HEK293 (cell line): Measurements from ENCODE around the gene TEKT5.
A peak's percentile ranks its signal among the peaks of the same experiment; 100 is the strongest.

Experiments
- CTCF ChIA-PET: fragments of 350-600 bp; formaldehyde crosslinking; extraction: SDS; loops from one replicate; lab custom pipeline; 2021; ENCODE audit warnings: antibody characterized with exemption; lab: Yijun Ruan, JAX
- POLR2A ChIA-PET: fragments of 300-600 bp; formaldehyde crosslinking; extraction: SDS; loops from one replicate; lab custom pipeline; 2020; ENCODE audit warnings: antibody characterized with exemption, inconsistent platforms; lab: Yijun Ruan, JAX
- H3K27ac ChIP-seq: fragments of 200-500 bp; sonication (Bioruptor generic); 2 replicates; pipeline ENCODE4 v1.5.1; 2014; ENCODE audit warnings: low read depth, low read length, control low read depth, inconsistent platforms; ENCODE audit errors: extremely low read depth
- H3K36me3 ChIP-seq, 2 experiments: fragments of 200-500 bp in 1 of 2; sonication (Bioruptor generic) in 1 of 2; 1 replicate in 1 of 2; 2 replicates in 1 of 2; pipeline ENCODE4 v1.5.1; 2014 to 2017; ENCODE audit warnings: inconsistent platforms in 2 of 2, low read length in 2 of 2; ENCODE audit not compliant: control insufficient read depth in 2 of 2, insufficient read depth in 1 of 2
- H3K4me1 ChIP-seq: fragments of 200-500 bp; sonication (Bioruptor generic); 2 replicates; pipeline ENCODE4 v1.5.1; 2014; ENCODE audit warnings: mild to moderate bottlenecking, low read length, inconsistent platforms; ENCODE audit not compliant: control insufficient read depth, insufficient read depth
- H3K4me3 ChIP-seq: 2 replicates; pipeline ENCODE4 v1.5.1; 2011; ENCODE audit warnings: low read depth, mild to moderate bottlenecking, control low read depth, low read length, moderate library complexity
- H3K9me3 ChIP-seq: fragments of 200-500 bp; sonication (Bioruptor generic); 2 replicates; pipeline ENCODE4 v1.5.1; 2014; ENCODE audit warnings: low read depth, low read length, inconsistent platforms; ENCODE audit not compliant: control insufficient read depth, insufficient read depth
- EGR2 ChIP-seq: fragments of 450-650 bp; formaldehyde crosslinking; IDR thresholded peaks from 2 replicates; pipeline ENCODE4 v1.5.1; 2016; ENCODE audit warnings: low read depth, missing biosample characterization, missing genetic modification characterization
- SP7 ChIP-seq: fragments of 450-650 bp; formaldehyde crosslinking; IDR thresholded peaks from 2 replicates; pipeline ENCODE4 v1.5.1; 2016; ENCODE audit warnings: missing biosample characterization, missing genetic modification characterization
- ZBTB11 ChIP-seq: fragments of 450-650 bp; formaldehyde crosslinking; conservative IDR thresholded peaks from 2 replicates; pipeline ENCODE4 v1.5.1; 2016; ENCODE audit warnings: low read depth, missing biosample characterization, missing genetic modification characterization
- ZBTB20 ChIP-seq: fragments of 450-650 bp; formaldehyde crosslinking; IDR thresholded peaks from 2 replicates; pipeline ENCODE4 v1.5.1; 2016; ENCODE audit warnings: missing biosample characterization, missing genetic modification characterization
- ZBTB26 ChIP-seq: fragments of 450-650 bp; formaldehyde crosslinking; optimal IDR thresholded peaks from 2 replicates; pipeline ENCODE3; 2016; ENCODE audit warnings: missing biosample characterization, mild to moderate bottlenecking, missing genetic modification characterization
- ZBTB7A ChIP-seq: fragments of 450-650 bp; formaldehyde crosslinking; IDR thresholded peaks from 2 replicates; pipeline ENCODE4 v1.5.1; 2016; ENCODE audit warnings: low read depth, missing biosample characterization, missing genetic modification characterization
- ZFHX2 ChIP-seq: fragments of 450-650 bp; formaldehyde crosslinking; conservative IDR thresholded peaks from 2 replicates; pipeline ENCODE4 v1.5.1; 2016; ENCODE audit warnings: missing biosample characterization, missing genetic modification characterization
- ZNF280D ChIP-seq: fragments of 450-650 bp; formaldehyde crosslinking; IDR thresholded peaks from 2 replicates; pipeline ENCODE4 v1.5.1; 2016; ENCODE audit warnings: missing biosample characterization, missing genetic modification characterization
- ZNF501 ChIP-seq: fragments of 450-650 bp; formaldehyde crosslinking; IDR thresholded peaks from 2 replicates; pipeline ENCODE4 v1.5.1; 2016; ENCODE audit warnings: missing biosample characterization, missing genetic modification characterization
- ZNF558 ChIP-seq: fragments of 450-650 bp; formaldehyde crosslinking; IDR thresholded peaks from 2 replicates; pipeline ENCODE4 v1.5.1; 2016; ENCODE audit warnings: missing biosample characterization, missing genetic modification characterization
- ZNF629 ChIP-seq: fragments of 450-650 bp; formaldehyde crosslinking; IDR thresholded peaks from 2 replicates; pipeline ENCODE4 v1.5.1; 2017; ENCODE audit warnings: missing biosample characterization, missing genetic modification characterization
- TF ChIP-seq, protein P1 (sequence below): fragments of 450-650 bp; formaldehyde crosslinking; IDR thresholded peaks from 2 replicates; pipeline ENCODE4 v1.5.1; 2016; ENCODE audit warnings: missing biosample characterization, missing genetic modification characterization, borderline replicate concordance

Gene TEKT5

DNA sequence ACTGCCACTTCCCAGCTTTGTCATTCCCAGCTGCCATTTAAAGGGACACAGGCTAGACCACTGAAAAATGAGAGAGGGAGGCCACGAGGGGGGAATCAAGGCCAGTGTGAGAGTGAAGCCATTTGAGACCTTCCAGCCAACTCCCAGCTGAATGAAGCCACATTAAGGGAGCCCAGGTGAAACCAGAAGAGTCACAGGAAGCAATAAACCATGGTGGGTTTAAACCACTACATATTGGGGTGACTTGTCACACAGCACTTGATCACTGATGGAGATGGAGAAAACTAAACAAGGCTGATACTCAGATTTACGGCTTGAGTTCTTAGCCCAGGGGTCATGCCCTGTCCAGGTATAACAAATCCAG, 46.1 kb upstream of the TEKT5 start (continued):
- TF ChIP-seq ZNF280D (tag by site-specific recombination) (no peak), ZNF558 (tag by site-specific recombination) (no peak), ZBTB7A (tag by site-specific recombination) (no peak), ZNF501 (tag by site-specific recombination) (no peak), ZNF629 (tag by site-specific recombination) (no peak), SP7 (tag by site-specific recombination) (no peak), ZBTB20 (tag by site-specific recombination) (no peak)
- TF ChIP-seq, protein P1, sequence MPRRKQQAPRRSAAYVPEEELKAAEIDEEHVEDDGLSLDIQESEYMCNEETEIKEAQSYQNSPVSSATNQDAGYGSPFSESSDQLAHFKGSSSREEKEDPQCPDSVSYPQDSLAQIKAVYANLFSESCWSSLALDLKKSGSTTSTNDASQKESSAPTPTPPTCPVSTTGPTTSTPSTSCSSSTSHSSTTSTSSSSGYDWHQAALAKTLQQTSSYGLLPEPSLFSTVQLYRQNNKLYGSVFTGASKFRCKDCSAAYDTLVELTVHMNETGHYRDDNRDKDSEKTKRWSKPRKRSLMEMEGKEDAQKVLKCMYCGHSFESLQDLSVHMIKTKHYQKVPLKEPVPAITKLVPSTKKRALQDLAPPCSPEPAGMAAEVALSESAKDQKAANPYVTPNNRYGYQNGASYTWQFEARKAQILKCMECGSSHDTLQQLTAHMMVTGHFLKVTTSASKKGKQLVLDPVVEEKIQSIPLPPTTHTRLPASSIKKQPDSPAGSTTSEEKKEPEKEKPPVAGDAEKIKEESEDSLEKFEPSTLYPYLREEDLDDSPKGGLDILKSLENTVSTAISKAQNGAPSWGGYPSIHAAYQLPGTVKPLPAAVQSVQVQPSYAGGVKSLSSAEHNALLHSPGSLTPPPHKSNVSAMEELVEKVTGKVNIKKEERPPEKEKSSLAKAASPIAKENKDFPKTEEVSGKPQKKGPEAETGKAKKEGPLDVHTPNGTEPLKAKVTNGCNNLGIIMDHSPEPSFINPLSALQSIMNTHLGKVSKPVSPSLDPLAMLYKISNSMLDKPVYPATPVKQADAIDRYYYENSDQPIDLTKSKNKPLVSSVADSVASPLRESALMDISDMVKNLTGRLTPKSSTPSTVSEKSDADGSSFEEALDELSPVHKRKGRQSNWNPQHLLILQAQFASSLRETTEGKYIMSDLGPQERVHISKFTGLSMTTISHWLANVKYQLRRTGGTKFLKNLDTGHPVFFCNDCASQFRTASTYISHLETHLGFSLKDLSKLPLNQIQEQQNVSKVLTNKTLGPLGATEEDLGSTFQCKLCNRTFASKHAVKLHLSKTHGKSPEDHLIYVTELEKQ (tag by site-specific recombination): no peak

- Histone ChIP-seq H3K9me3 (no peaks in the 10 kb centered on the region), H3K27ac (no peak overlapping the region), H3K36me3 (no peaks in the 10 kb centered on the region; a peak in 1 of 3 replicates), H3K4me1 (no peaks in the 10 kb centered on the region; the same call in 1 of the 2 replicates), H3K4me3 (no peak overlapping the region)
- TF ChIP-seq ZBTB11: no peak
- peak; percentile 42 for TF ChIP-seq ZFHX2 (tag by site-specific recombination)
- no peak for TF ChIP-seq ZBTB26
- peak; percentile 94 for TF ChIP-seq EGR2 (tag by site-specific recombination)
- POLR2A ChIA-PET: no interaction called here
- CTCF ChIA-PET: interaction anchor here (0.7 to 6.4 kb wide), 3 partner anchors 219 to 230 kb away, joined by 3 to 101 read pairs (median 4); no protein-coding TSS in a partner anchor
Observed at GRCh38 chr16:10740000-10740844, 45.5 kb upstream of the TEKT5 start.
